GM12874 (cell line): ENCODE results near the gene TMCO6.

Experiments used
- CTCF ChIP-seq: IDR thresholded peaks from 2 replicates; pipeline ENCODE4 v1.5.1; 2011; ENCODE audit warnings: low read depth, mild to moderate bottlenecking, control low read depth, low read length, moderate library complexity; ENCODE audit not compliant: insufficient read depth

The TMCO6 gene

GRCh38 chr5:140600096-140600495, 39.2 kb upstream of the TMCO6 start:
- TF ChIP-seq CTCF, result no peak

GRCh38 chr5:140602147-140602546, 37.1 kb upstream of the TMCO6 start:
- TF ChIP-seq CTCF, result no peak

- no peak for TF ChIP-seq CTCF
Observed at GRCh38 chr5:140603734-140604133, 35.5 kb upstream of the TMCO6 start.

GRCh38 chr5:140605879-140606278, 33.4 kb upstream of the TMCO6 start:
- TF ChIP-seq CTCF, result no peak

- TF ChIP-seq CTCF, result no peak
Observed at GRCh38 chr5:140607031-140607430, 32.2 kb upstream of the TMCO6 start.

GRCh38 chr5:140608722-140609121, 30.5 kb upstream of the TMCO6 start:
- TF ChIP-seq CTCF, result no peak

- no peak for TF ChIP-seq CTCF
Observed at GRCh38 chr5:140609126-140609525, 30.1 kb upstream of the TMCO6 start.
